ENCODE results near the gene ASPN. TPM values are rescaled to one million over a fixed set of nuclear protein-coding genes. Genes with fewer than 3 reads are reported as not detected.

ASPN gene
- not detected for total RNA-seq

DNA sequence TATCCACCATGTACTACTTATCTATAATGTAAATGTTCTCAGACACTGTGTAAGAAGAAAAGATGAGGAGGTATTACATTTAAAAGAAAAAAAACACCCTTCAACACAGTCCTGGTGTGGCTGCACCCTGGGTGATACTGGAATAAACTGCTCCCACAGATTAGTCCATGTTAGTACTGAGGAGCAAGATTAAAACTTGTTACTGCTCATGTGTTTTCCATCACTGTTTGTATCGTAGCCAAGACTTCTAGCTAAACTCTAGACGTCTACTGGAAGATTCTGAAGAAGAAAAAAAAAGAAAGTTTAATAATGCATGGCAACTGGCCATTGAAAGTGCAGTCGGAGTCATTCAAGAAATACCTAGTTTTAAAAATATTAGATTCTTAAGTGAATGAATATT, at the start of gene ASPN:
Gene ASPN (minus strand): TSS at position 178 of the 400 bp plus-strand sequence.
- no peak for DNase-seq

DNA sequence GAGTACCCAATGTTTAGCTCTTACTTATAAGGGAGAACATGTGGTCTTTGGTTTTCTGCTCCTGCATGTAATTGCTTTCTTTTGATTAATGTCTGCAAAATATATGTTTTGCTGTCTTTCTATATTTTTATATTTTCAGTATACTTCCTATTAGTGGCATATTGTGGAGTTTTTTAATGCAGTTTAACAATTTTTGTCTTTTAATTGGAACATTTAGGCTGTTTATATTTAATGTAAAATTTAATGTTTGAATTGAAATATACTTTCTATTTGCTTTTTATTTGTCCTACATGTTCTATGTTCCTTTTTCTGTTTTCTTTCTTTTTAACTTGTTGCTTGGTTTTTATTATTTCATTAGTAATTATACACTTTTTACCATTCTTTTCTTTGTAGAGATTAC, 48.6 kb upstream of the ASPN start:
- DNase-seq: no peak

DNA sequence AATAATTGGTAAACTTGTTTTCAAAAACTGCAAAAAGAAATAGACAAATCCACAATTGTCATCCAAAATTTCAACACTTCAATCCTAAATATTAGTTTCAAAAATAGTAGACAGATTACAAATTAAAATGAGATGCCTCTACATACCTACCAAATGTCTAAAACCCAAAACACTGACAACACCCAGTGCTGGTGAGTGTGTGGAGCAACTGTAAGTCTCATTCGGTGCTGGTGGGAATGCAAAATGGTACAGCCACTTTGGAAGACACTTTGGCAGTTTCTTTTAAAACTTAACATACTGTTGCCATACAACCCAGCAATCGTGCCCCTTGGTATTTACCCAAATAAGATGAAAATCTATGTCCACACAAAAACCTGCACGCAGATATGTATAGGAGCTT, 46.8 kb upstream of the ASPN start:
- DNase-seq: no peak

DNA sequence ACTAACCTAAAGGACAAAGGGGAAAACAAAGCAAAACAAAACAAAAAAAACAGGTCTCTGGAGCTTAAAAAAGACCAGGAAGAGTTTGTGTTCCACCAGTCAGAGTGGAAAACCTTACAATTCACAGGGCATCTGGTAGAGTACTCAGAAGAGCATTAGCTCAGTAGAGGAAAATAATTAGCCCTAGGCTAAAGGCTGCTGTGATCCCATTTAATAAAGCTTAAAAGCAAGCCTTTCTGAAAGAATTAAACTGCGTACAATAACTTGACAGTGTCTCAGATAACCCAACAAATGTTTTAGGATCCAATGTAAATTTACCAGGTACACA, 46.2 kb upstream of the ASPN start:
- no peak for DNase-seq

DNA sequence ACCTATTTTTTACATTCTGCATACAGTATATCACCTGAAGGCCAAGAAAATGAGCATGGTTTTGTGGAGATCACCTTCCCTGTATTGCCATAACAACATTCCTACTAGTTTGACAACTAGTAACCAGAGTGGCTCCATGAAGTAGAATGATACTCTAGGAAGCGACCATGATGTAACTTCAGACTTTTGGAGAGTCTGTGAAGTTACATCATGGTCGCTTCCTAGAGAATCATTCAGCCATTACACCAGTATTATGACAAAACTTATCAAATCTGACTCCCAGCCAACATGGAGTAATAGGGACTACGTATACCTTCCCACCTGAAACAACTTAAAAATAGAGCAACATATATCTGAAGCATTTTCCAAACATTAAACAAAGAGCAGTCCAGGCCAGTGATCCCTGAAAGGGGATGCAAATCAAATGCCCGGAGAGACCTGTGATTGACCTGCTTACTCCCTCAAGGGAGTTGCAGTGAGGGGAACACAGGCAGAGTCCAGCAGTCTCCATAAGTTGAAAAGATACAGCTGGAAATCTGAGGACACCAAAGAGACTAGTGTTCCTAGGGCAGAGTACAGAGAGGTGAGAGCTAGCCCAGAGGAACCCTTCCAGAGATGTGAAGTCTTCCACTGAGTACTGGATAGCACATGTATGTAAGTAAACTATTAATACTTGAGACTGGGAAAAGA, 45.7 kb upstream of the ASPN start:
- no peak for DNase-seq

DNA sequence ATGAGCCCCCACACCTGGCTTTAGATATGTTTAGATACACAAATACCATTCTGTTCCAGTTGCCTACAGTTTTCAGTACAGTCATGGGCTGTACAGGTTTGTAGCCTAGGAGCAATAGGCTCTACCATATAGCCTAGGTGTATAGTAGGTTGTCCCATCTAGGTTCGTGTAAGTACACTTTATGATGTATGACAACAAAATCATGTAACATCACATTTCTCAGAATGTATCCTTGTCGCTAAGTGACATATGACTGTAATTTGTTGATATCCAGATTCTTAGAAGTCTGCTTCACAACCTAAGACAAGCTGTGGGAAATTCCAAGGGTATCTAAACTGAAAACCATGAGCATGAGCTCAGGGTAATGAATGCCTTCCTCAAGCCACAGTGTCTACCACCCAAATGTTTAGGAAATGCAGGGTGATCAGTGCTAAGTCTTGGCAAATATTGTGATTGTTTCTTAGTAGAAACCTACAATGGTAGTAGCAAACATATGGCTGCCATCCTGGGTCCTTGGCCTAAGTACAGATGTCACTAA, 45.1 kb upstream of the ASPN start:
- DNase-seq: no peak

DNA sequence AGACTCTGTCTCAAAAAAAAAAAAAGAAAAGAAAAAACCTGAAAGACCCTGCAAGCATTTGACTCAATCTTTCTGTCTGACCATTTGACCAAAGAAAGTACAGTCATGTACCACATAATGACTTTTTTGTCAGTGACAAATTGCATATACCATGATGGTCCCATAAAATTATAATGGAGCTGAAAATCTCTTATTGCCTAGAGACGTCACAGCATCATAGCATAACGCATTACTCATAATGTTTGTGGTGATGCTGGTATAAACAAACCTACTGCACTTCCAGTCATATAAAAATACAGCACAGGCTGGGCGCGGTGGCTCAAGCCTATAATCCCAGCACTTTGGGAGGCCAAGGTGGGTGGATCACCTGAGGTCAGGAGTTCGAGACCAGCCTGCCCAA, 43.0 kb upstream of the ASPN start:
- DNase-seq: no peak

DNA sequence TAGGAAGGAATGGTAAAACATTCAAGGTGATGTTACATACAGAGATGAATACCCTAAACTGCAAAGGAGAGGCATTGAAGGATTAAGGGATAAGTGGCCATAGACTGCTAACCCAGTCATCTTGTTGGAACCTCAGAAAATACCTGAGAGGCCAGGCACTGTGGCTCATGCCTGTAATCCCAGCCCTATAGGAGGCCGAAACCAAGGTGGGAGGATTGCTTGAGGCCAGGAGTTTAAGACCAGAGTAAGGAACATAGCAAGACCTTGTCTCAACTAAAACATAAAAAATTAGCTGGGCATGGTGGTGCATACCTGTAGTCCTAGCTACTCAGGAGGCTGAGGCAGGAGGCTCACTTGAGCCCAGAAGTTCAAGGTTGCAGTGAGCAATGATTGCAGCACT, 42.6 kb upstream of the ASPN start:
- no peak for DNase-seq

DNA sequence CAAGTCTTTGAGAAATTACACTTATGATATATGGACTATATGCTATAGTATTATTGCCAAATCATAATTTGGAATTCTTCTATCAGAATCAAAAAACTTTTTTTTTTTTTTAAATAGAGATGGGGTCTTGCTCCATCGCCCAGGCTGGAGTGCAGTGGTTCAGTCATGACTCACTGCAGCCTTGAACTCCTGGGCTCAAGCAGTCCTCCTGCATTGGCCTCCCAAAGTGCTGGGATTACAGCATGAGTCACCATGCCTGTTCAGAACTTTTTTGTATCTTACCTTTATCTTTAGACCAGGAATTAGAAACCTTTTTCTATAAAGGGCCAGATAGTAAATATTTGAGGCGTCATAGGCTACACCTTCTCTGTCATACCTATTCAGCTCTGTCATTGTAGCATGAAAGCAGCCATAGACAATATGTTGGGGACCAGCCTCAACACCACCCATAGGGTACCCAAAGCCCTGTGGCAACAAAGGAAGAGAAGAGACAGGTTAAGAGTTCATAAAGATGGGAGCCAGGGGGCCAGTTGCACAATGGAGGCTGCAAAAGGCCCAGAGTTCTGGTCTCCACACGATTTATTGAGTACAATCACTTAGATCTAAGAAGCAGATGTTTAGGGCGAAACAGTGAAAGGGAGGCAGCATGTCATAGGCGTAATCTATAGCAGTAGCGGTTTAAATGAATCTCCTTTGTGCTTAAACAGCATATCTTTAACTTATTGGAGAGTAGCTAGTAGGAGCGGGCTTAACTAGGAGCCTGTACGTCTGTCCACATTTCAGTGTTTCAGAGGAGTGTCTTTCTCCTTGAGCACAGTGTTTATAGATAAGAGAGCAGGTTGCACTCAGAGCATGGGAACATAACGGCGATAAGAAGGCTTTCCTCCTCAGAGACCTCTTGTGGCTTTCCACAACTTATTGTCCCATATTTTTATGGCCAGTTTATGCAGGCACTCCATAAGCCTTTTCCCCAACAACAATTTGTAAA, 41.0 kb upstream of the ASPN start:
- no peak for DNase-seq

DNA sequence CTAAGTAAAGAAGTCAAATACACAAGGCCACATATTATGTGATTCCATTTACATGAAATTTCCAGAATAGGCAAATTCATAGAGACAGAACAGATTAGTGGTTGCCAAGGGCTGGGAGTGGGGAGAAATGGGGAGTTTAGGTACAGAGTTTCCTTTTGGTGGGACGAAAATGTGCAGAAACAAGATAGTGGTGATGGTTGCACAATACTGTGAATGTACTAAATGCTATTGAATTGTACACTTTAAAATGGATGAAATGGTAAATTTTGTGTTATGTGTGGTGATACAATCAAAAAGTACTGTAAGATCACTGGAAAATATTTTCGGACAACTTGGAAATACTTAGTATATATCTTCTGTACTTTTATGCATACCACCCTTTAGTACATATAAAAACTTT, 38.5 kb upstream of the ASPN start:
- DNase-seq: no peak

DNA sequence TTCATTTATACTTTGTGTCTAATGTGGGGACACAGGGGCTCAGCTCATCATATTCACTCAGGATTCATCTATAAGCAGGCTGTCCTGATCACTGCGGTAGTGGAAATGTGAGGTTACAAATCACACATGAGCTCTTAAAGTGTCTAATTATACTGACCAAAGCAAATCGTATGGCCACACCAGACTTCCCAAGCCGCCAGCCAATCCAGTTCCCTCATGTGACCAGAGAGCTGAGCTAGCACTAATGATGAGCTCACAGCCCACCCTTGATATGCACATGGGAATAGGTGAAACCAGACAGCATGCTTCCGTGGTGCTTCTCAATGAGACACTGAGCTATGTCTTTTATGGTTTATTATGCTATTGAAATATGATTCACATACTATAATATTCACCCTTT, 35.9 kb upstream of the ASPN start:
- no peak for DNase-seq

DNA sequence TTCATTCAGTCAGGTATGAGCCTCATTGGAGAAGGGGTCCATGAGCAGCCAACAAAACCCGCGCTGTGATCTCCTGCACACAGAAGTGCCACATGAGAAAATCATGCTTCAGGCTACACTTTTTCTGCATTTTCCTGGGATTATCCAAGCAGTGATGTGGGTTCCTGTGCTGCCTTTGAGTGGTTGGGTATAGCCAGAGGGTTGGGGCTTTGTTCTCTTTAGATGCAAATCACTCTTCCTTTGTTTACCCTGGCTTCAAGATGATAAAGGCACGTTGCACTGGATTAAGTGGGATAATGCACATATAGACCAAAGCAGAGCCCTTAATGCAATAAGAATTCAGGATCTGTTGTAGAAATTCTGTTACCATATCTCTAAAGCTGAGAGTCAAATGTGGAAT, 34.7 kb upstream of the ASPN start:
- no peak for DNase-seq

DNA sequence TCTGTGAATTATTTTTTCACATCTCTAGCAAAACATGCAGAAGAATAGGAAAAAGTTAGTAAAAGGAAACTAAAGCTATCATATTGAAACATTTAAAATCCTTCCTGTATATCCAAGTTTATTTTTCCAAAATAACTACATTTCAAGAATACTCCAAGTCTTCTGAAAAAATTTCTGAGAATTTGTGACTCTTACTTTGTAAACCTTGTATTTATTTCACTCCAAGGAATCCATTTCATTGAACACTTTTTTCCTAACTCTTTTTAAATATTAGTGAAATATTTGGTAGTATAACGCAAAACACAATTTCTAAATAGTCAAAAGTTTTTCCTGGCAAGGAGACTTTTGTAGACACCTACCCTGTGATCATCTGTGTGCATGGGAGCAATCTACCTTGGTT, 34.2 kb upstream of the ASPN start:
- DNase-seq: no peak

DNA sequence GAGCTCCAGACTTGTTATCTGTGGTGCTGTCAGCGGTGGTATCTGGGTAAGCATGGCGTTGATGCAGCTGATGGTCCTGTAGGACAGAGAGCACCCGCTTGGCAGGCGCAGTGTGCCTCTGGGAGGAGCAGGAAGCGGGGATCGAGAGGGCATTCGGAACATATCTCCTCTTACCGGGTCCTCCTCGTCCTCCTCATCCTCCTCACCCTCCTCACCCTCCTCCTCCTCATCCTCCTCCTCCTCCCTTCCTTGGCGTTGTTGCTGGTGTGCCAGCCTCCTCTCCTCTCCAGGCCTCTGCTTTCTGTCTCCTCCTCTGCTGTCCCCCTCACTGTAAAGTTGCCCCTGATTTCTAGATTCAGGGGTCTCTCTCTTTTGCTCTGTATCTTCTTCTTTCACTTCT, 32.3 kb upstream of the ASPN start:
- no peak for DNase-seq

DNA sequence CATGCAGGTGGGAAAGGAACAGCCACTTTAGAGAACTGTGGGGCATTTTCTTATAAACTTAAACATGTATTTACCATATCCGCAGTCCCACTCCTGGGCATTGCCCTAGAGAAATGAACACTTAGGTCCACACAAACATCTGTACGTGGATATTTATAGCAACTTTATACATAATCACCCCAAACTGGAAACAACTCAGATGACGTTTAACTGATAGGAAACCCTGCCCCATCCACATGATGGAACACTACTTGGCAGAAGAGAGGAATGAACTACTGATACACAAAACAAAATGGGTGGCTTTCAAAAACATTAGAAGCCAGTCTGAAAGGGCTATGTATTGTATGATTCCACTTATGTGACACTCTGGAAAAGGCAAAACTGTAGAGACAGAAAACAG, 31.0 kb upstream of the ASPN start:
- no peak for DNase-seq

DNA sequence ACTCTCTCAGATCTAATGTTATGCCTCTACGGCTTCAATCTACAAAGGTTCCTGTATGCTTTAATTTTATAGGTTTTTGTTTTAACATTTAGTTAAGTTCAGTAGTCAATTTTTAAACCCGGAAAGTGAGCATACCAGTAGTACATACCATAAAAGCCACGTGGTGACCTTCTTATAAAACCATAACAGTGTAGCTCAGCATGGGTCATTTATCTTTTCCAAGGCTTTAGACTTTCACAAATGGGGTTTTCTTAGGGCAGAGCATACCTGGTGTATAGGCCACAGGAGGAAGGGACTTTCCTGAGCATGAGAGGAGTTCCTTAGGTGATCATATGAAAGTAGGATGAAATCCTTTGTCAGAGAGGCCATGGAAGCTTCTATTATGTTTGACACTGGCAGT, 30.3 kb upstream of the ASPN start:
- no peak for DNase-seq

DNA sequence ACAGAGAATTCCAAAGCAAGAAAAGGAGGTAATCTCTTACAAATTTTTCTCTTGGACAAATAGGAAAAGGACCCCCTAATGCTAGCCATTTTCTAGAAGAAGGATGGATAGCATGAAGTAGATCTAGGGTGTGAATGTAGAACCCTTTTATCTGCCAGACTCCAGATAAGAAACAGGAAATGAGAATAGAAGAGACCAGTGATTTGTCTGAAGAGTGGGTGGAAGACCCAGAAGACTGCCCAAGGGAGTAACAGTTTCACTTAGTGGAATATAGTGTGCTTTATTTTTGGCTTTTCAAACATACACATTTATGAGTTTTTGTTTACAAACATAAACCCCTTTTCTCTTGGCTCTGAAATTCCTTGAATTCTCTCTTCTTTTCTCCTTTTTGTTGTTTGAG, 28.4 kb upstream of the ASPN start:
- DNase-seq: no peak

DNA sequence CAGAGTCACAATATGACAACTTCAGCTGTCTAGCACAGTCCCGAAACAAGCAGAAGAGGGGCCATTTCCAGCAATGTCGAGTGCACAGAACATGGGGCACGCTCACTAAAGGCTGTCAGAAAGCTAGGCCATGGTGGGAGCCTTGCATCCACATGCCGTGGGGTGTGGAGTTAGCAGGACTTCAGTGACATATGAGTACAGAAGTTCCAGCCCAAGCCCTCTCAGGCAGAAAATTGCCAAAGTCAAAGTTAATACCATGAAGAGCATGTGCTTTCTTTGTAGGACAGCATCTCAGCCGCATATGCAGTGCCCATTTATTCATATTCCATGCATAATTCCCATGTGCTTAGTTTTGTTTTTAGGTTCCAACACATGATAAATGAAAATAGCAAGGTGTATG, 26.7 kb upstream of the ASPN start:
- DNase-seq: no peak

DNA sequence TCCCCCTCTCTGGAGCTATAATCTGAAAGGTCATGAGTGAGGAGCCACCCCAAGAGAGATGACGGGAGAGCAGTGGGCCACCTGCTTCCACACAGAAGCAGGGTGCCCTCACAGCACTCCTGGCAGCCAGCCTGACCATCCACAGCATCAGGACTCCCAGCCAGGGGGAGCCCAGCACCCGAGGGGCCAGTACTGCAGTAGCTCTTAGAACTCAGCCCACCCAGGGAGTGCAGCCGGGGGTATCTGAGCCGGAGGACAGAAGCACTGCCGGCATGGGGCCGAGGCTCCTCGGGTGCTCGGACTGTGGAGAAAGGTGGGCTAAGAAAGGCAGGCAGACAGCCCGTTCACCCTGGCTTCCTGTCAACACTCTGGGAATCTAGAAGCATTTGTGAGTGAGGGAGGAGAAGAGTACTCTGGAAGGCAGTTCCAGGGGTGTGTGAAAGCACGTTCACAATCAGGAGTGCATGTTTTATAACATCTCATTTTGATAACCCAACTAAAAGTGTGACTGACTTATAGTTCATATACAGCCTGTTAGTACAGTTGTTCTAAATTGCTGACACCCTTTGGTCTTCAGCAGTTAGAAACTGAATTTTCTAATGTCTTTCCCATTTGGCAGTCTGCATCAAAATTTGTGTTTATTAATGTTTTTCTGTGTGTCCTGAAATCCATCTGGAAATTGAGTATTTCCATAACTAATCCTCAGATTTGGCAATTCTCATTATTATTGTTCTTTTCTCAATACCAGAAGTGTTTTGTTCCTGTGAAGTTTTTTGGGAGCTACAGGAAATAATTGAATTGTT, 25.9 kb upstream of the ASPN start:
- DNase-seq: no peak

DNA sequence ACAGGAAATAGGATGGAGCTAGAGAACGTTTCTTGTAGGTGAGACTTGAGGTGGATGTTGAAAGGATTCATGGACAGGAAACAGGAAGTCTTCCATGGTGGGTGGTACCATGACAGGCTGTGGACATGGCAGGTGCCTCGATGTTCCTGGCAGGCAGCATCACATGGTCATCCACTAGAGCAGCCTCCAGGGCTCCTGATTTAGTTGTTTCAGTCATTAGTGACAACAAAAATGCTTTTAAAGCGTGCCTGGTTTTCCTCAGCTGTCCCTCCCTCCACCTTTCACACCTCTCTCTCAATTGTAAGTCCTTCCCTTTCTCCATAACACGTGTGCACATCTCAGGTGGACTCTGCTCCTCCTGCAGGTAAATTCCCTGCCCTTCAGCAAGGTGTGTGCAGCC, 25.2 kb upstream of the ASPN start:
- no peak for DNase-seq

DNA sequence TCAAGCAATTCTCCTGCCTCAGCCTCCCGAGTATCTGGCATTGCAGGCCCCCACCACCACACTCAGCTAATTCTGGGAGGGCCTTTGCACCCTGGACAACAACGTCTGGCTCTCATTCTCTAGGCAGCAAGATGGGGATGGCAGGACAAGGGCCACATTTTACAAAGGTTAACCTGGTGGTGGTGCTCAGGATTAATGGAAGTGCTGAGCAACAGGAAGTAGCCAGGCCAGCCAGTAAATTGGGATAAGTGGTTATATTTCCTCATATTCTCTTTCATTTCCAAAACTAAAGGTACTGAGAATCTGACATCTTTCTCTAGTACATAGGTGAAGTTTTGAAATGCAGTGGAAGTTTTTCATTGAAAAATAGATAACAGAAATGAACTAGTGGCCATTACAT, 24.7 kb upstream of the ASPN start:
- no peak for DNase-seq

DNA sequence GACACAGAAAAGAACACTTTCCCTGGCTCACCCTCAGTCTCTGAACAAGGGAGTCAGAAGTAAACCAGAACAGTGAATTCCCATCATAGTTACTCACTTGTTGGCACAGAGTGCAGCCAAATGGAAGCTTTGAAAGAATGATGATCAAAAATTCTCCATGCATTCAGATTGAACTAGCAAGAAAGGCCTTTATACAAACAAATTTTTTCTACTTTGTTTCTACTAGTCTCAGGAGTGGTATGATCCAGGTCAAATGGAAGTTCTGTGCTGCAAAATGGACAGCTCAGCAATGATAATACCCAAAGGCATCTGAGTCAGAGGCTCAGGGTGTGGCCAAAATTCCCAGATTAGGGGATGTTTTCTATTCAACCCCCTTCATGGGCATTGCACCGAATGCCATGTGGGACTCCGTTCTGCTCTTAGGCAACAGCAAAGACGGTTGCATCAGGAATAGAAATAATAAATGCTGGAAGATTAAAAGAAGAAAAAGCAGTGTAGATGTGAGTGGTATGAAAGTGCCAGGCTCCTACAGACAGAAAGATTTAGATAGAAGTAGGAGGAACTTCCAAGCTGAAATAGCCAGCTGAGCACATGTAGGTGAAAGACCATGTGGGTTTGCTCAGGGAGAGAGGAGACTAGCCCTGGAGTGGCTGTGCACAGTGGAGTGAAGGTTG, 24.0 kb upstream of the ASPN start:
- DNase-seq: no peak

DNA sequence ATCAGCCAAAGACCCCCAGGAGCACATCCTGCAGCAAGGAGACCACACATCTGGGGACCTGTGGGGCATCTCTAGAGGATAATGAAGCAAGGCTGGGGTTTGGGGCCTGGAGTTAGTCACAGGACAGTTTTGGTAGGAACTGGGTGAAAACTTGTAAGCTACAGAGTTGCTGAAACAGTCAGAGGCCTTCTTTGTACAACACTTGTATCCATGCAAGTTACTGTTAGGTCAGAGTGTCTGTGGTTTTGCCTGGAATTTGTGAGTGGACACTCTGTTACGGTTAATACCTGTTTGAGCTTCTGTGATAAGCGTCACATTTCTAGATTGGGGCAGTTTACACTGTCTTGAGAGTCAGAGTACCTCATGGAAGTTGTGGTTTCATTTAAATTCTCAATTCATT, 22.6 kb upstream of the ASPN start:
- no peak for DNase-seq

All from effector CD4-positive, alpha-beta T cell (primary cell).